H1 (cell line): ENCODE measurements around the gene ECSIT. TPM values are rescaled to one million over a fixed set of nuclear protein-coding genes. Genes with fewer than 3 reads are reported as not detected.

Source experiments
- CTCF ChIA-PET: fragments of 300-600 bp; sonication (Branson Sonifier 250); formaldehyde crosslinking; loops from one replicate; lab custom pipeline; 2021; ENCODE audit not compliant: partially characterized antibody; lab: Charles Lee
- POLR2A ChIA-PET: fragments of 300-600 bp; sonication (Branson Sonifier 250); formaldehyde crosslinking; loops from one replicate; lab custom pipeline; 2021; ENCODE audit warnings: inconsistent platforms; ENCODE audit not compliant: partially characterized antibody; lab: Charles Lee
- DNase-seq, 2 experiments: peaks; one replicate each; pipeline versions ENCODE4 v3.0.0 to v3.0.0-alpha.2; 2010 to 2022; ENCODE audit warnings: low spot score in 2 of 2, low read depth in 1 of 2, mixed read lengths in 1 of 2
- FAIRE-seq: peaks from 2 replicates; lab custom pipeline; 2011; peaks lifted over from hg19 to GRCh38; lab: Jason Lieb, UNC
- H2AFZ ChIP-seq: 2 replicates; pipeline ENCODE4 v1.8.1; 2012; ENCODE audit warnings: low read length, inconsistent platforms
- H2AK5ac ChIP-seq: 2 replicates; pipeline ENCODE4 v1.6.1; 2013; ENCODE audit warnings: low read depth, low read length
- H2BK120ac ChIP-seq: replicated peaks from 2 replicates; pipeline ENCODE3; 2013; ENCODE audit warnings: low read depth, low read length, inconsistent platforms
- H2BK12ac ChIP-seq: 2 replicates; pipeline ENCODE4 v1.6.1; 2013; ENCODE audit warnings: low read depth, low read length
- H2BK15ac ChIP-seq: 2 replicates; pipeline ENCODE4 v1.6.1; 2013; ENCODE audit warnings: low read length
- H2BK20ac ChIP-seq: 2 replicates; pipeline ENCODE4 v1.6.1; 2013; ENCODE audit warnings: low read length
- H2BK5ac ChIP-seq: 2 replicates; pipeline ENCODE4 v1.6.1; 2013; ENCODE audit warnings: low read depth, low read length
- H3K14ac ChIP-seq: 2 replicates; pipeline ENCODE4 v1.6.1; 2013; ENCODE audit warnings: inconsistent platforms; ENCODE audit not compliant: insufficient read length
- H3K18ac ChIP-seq: 2 replicates; pipeline ENCODE4 v1.6.1; 2013; ENCODE audit warnings: low read length; ENCODE audit errors: extremely low read depth
- H3K23ac ChIP-seq: 2 replicates; pipeline ENCODE4 v1.6.1; 2013; ENCODE audit warnings: inconsistent platforms; ENCODE audit not compliant: insufficient read length
- H3K23me2 ChIP-seq: 2 replicates; pipeline ENCODE4 v1.6.1; 2013; ENCODE audit warnings: low read depth, low read length
- H3K27ac ChIP-seq: 2 replicates; pipeline ENCODE4 v1.6.1; 2011; ENCODE audit warnings: low read depth, low read length, inconsistent platforms
- H3K27me3 ChIP-seq, 4 experiments: replicated peaks in 1 of 4; 1 replicate in 1 of 4; 2 replicates in 3 of 4; pipeline versions ENCODE4 v1.6.1 to v1.8.1; 2011 to 2013; ENCODE audit warnings: low read length in 3 of 4, mild to moderate bottlenecking in 3 of 4, inconsistent platforms in 2 of 4, mixed read lengths in 2 of 4, moderate library complexity in 1 of 4; ENCODE audit not compliant: control insufficient read depth in 3 of 4, insufficient read depth in 3 of 4; ENCODE audit errors: extremely low read depth in 1 of 4
- H3K36me3 ChIP-seq, 4 experiments: 2 replicates each; pipeline versions ENCODE4 v1.6.1 to v1.8.1; 2011 to 2013; ENCODE audit warnings: mild to moderate bottlenecking in 4 of 4, low read length in 3 of 4, moderate library complexity in 2 of 4, control low read depth in 1 of 4, inconsistent platforms in 1 of 4; ENCODE audit not compliant: insufficient read depth in 4 of 4, control insufficient read depth in 2 of 4
- H3K4ac ChIP-seq: replicated peaks from 2 replicates; pipeline ENCODE3; 2013; ENCODE audit warnings: low read length, low read depth, mixed read lengths, inconsistent platforms; ENCODE audit not compliant: insufficient read length
- H3K4me1 ChIP-seq, 4 experiments: replicated peaks in 1 of 4; 1 replicate in 1 of 4; 2 replicates in 3 of 4; pipeline versions ENCODE4 v1.6.1 to v1.8.1; 2011 to 2013; ENCODE audit warnings: low read length in 3 of 4, inconsistent platforms in 2 of 4, mixed read lengths in 1 of 4; ENCODE audit not compliant: insufficient read depth in 4 of 4, control insufficient read depth in 3 of 4
- H3K4me2 ChIP-seq, 2 experiments: 2 replicates each; pipeline versions ENCODE4 v1.6.1 to v1.8.1; 2011 to 2013; ENCODE audit warnings: low read depth in 2 of 2, low read length in 2 of 2, control low read depth in 1 of 2, inconsistent platforms in 1 of 2, mild to moderate bottlenecking in 1 of 2; ENCODE audit not compliant: insufficient read depth in 1 of 2
- H3K4me3 ChIP-seq, 4 experiments: fragments of 200-600, 300-600 bp in 1 of 4; sonication (generic), shearing (Covaris generic), sonication (Bioruptor Twin) in 1 of 4; 2 replicates each; pipeline versions ENCODE4 v1.5.1 to v1.8.1; 2011 to 2016; ENCODE audit warnings: low read length in 4 of 4, low read depth in 3 of 4, control low read depth in 2 of 4, inconsistent platforms in 2 of 4, mild to moderate bottlenecking in 2 of 4, mixed read lengths in 1 of 4, moderate library complexity in 1 of 4; ENCODE audit not compliant: insufficient read depth in 2 of 4; ENCODE audit errors: extremely low read depth in 1 of 4
- H3K56ac ChIP-seq: replicated peaks from 2 replicates; pipeline ENCODE3; 2013; ENCODE audit warnings: low read depth, mild to moderate bottlenecking, mixed read lengths, low read length, inconsistent platforms; ENCODE audit not compliant: insufficient read length
- H3K79me1 ChIP-seq: 2 replicates; pipeline ENCODE4 v1.6.1; 2013; ENCODE audit warnings: low read depth, low read length, control low read depth
- H3K79me2 ChIP-seq, 2 experiments: 2 replicates each; pipeline versions ENCODE4 v1.6.1 to v1.8.1; 2012 to 2013; ENCODE audit warnings: low read length in 2 of 2, mild to moderate bottlenecking in 2 of 2, inconsistent platforms in 1 of 2; ENCODE audit not compliant: insufficient read depth in 2 of 2, control insufficient read depth in 1 of 2
- H3K9ac ChIP-seq, 4 experiments: replicated peaks in 1 of 4; 1 replicate in 1 of 4; 2 replicates in 3 of 4; pipeline versions ENCODE4 v1.6.1 to v1.8.1; 2011 to 2013; ENCODE audit warnings: low read depth in 3 of 4, low read length in 3 of 4, control low read depth in 2 of 4, mild to moderate bottlenecking in 2 of 4, moderate library complexity in 2 of 4, inconsistent platforms in 1 of 4; ENCODE audit errors: extremely low read depth in 1 of 4
- H3K9me3 ChIP-seq, 2 experiments: 2 replicates each; pipeline versions ENCODE4 v1.6.1 to v1.8.1; 2012 to 2013; ENCODE audit warnings: mild to moderate bottlenecking in 2 of 2, moderate library complexity in 2 of 2, control low read depth in 1 of 2, inconsistent platforms in 1 of 2, low read depth in 1 of 2, low read length in 1 of 2, mixed read lengths in 1 of 2; ENCODE audit not compliant: insufficient read depth in 2 of 2
- H4K20me1 ChIP-seq, 2 experiments: replicated peaks in 1 of 2; 2 replicates each; pipeline versions ENCODE3 to v1.8.1; 2011 to 2013; ENCODE audit warnings: inconsistent platforms in 2 of 2, low read length in 2 of 2, mild to moderate bottlenecking in 1 of 2; ENCODE audit not compliant: insufficient read depth in 2 of 2, control insufficient read depth in 1 of 2
- H4K5ac ChIP-seq: 2 replicates; pipeline ENCODE4 v1.6.1; 2013; ENCODE audit warnings: low read length, low read depth, mixed read lengths, inconsistent platforms; ENCODE audit not compliant: insufficient read length
- H4K8ac ChIP-seq: 2 replicates; pipeline ENCODE4 v1.8.0; 2013; ENCODE audit warnings: mild to moderate bottlenecking, moderate library complexity, low read length, inconsistent platforms; ENCODE audit not compliant: insufficient read depth; ENCODE audit errors: extremely low read depth
- H4K91ac ChIP-seq: replicated peaks from 2 replicates; pipeline ENCODE3; 2013; ENCODE audit warnings: low read length, mixed read lengths, inconsistent platforms; ENCODE audit not compliant: insufficient read length
- BRCA1 ChIP-seq: IDR thresholded peaks from 2 replicates; pipeline ENCODE4 v1.6.1; 2012; ENCODE audit warnings: low read depth, low read length, improper control_type of control experiment
- HDAC2 ChIP-seq, 2 experiments: fragments of 300-600 bp in 1 of 2; sonication (generic) in 1 of 2; IDR thresholded peaks; 2 replicates each; pipeline ENCODE4 v1.6.1; 2011 to 2012; ENCODE audit warnings: low read depth in 2 of 2, low read length in 2 of 2, mild to moderate bottlenecking in 2 of 2, moderate library complexity in 2 of 2, borderline replicate concordance in 1 of 2, inconsistent platforms in 1 of 2
- KDM4A ChIP-seq: IDR thresholded peaks from one replicate; pipeline ENCODE4 v1.7.1; 2012; ENCODE audit warnings: low read depth, mild to moderate bottlenecking, moderate library complexity, low read length, inconsistent platforms; ENCODE audit not compliant: severe bottlenecking
- KDM5A ChIP-seq: fragments of 200-600 bp; IDR thresholded peaks from 2 replicates; pipeline ENCODE4 v1.7.1; 2012; ENCODE audit warnings: mild to moderate bottlenecking, low read length, inconsistent platforms, mixed read lengths
- MAFK ChIP-seq: IDR thresholded peaks from 2 replicates; pipeline ENCODE4 v1.6.1; 2012; ENCODE audit warnings: low read depth, mild to moderate bottlenecking, improper control_type of control experiment, low read length
- NANOG ChIP-seq: IDR thresholded peaks from 2 replicates; pipeline ENCODE4 v1.6.1; 2011; ENCODE audit warnings: low read length, low read depth, mild to moderate bottlenecking, inconsistent platforms; ENCODE audit not compliant: insufficient read depth, poor library complexity, severe bottlenecking
- RFX5 ChIP-seq: IDR thresholded peaks from 2 replicates; pipeline ENCODE4 v1.6.1; 2011; ENCODE audit warnings: low read depth, low read length, improper control_type of control experiment, borderline replicate concordance
- SIRT6 ChIP-seq: IDR thresholded peaks from one replicate; pipeline ENCODE4 v1.7.1; 2012; ENCODE audit warnings: low read length, inconsistent platforms
- SP1 ChIP-seq: IDR thresholded peaks from 2 replicates; pipeline ENCODE4 v1.6.1; 2011; ENCODE audit warnings: low read depth, low read length
- SRF ChIP-seq: IDR thresholded peaks from 2 replicates; pipeline ENCODE4 v1.6.1; 2011; ENCODE audit warnings: mild to moderate bottlenecking, low read depth, low read length, moderate library complexity
- WGBS, 2 experiments: shearing (Covaris generic) in 1 of 2; methylation state at CpG; one replicate each; pipeline versions ENCODE4 v1.1.6 to v1.1.7; 2013 to 2015; ENCODE audit warnings: low lambda C conversion rate in 2 of 2, mixed read lengths in 2 of 2, inconsistent platforms in 1 of 2, low coverage in 1 of 2, missing lambda C conversion rate in 1 of 2; ENCODE audit not compliant: insufficient replicate concordance in 2 of 2, insufficient coverage in 1 of 2, insufficient read length in 1 of 2; ENCODE audit errors: extremely low coverage in 1 of 2, missing lambda C conversion rate in 1 of 2; 5-methylcytosine and 5-hydroxymethylcytosine counted together
- polyA plus RNA-seq, 7 experiments: library from polyadenylated mRNA; depleted of rRNA in 3 of 7; stranded (reverse) in 5 of 7; unstranded in 2 of 7; fragments of >200 nt in 5 of 7; fragments of 200-250 nt in 2 of 7; gene quantifications; 1 replicate in 5 of 7; 2 replicates in 1 of 7; 4 replicates in 1 of 7; pipeline versions ENCODE4 v1.2.1 to v1.2.3, GENCODE V29; 2011 to 2013; ENCODE audit warnings: missing spikeins in 2 of 7, mixed read lengths in 2 of 7
- total RNA-seq: library from RNA; stranded (reverse); fragmentation: NEBNext Ultra II Directional; extraction: Animal tissue kit (Norgen Biotek cat#: 25700); gene quantifications from 2 replicates; pipeline ENCODE4 v1.2.1, GENCODE V29; 2021
- TF ChIP-seq, protein P1 (sequence below), 3 experiments: IDR thresholded peaks; 1 replicate in 2 of 3; 2 replicates in 1 of 3; pipeline versions ENCODE4 v1.5.1 to v1.6.1; 2011; ENCODE audit warnings: low read length in 3 of 3, mild to moderate bottlenecking in 3 of 3, inconsistent platforms in 2 of 3, low read depth in 1 of 3, moderate library complexity in 1 of 3; ENCODE audit not compliant: insufficient read depth in 1 of 3; ENCODE audit errors: control extremely low read depth in 1 of 3

ECSIT gene
- total and polyA plus RNA-seq, 2 of the 8 experiments (the other 6 are each of a cell fraction or from before 2014, with no cell fraction given): 55.7 to 74.1 TPM

DNA sequence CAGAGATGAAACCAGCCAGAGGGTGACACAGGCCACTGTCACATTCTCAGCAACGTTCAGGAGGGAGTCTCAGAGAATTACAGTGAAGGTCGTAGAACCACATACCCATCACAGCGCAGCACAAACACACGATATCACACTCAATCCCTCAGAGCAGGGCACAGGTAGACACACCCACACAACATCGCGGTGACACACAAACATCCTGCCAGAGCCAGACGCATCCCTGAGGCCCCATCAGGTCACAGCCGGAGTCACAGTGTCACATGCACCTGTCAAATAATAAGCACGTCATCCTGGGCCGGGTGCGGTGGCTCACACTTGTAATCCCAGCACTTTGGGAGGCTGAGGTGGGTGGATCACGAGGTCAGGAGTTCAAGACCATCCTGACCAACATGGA is 65.5 kb downstream of the ECSIT start:
- 91% methylated on average over 12 of the region's 12 CpGs; no CpG with 5 or more reads in 1 of the 2 experiments for WGBS, 2 experiments
- H3K9ac ChIP-seq: no peak overlapping the region
- TF ChIP-seq, protein P1, sequence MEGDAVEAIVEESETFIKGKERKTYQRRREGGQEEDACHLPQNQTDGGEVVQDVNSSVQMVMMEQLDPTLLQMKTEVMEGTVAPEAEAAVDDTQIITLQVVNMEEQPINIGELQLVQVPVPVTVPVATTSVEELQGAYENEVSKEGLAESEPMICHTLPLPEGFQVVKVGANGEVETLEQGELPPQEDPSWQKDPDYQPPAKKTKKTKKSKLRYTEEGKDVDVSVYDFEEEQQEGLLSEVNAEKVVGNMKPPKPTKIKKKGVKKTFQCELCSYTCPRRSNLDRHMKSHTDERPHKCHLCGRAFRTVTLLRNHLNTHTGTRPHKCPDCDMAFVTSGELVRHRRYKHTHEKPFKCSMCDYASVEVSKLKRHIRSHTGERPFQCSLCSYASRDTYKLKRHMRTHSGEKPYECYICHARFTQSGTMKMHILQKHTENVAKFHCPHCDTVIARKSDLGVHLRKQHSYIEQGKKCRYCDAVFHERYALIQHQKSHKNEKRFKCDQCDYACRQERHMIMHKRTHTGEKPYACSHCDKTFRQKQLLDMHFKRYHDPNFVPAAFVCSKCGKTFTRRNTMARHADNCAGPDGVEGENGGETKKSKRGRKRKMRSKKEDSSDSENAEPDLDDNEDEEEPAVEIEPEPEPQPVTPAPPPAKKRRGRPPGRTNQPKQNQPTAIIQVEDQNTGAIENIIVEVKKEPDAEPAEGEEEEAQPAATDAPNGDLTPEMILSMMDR (IDR thresholded peaks at IDR 0.05; ENCODE audit: control extremely low read depth in 1 of 3, insufficient read depth in 1 of 3, low read depth in 1 of 3, low read length in 3 of 3): no peak
- TF ChIP-seq KDM4A (no peak), NANOG (no peak), RFX5 (no peak), SIRT6 (no peak), SRF (no peak), SP1 (no peak), BRCA1 (no peak), MAFK (no peak), KDM5A (no peak), HDAC2 (IDR thresholded peaks at IDR 0.05; ENCODE audit: borderline replicate concordance in 1 of 2, low read depth in 2 of 2, low read length in 2 of 2) (no peak)

More for the DNA sequence above, 65.5 kb downstream of the ECSIT start:
- H2AK5ac ChIP-seq: peak overlapping the region; percentile 99
- no peaks in the 10 kb centered on the region for H3K36me3 ChIP-seq
- peaks cover 9% of the 10 kb centered on the region; the same call in 1 of the 2 replicates for H3K23me2 ChIP-seq
- H3K23ac ChIP-seq: no peak overlapping the region
- H3K4me3 ChIP-seq: no peak overlapping the region
- no peak overlapping the region; the same call in 1 of the 2 replicates for H4K8ac ChIP-seq
- ChIA-PET CTCF (interaction anchor here (0.7 to 1.9 kb wide), 3 partner anchors 11 to 17 kb away, joined by 3 to 4 read pairs (median 4); no protein-coding TSS in a partner anchor), POLR2A (interaction anchor here (0.9 kb wide), 1 partner anchor 18 kb away, joined by 3 read pairs; no protein-coding TSS in a partner anchor)
- H3K4ac ChIP-seq: no peak overlapping the region
- no peak overlapping the region for H3K18ac ChIP-seq
- H3K79me1 ChIP-seq: peaks cover 4% of the 10 kb centered on the region; the same call in 1 of the 2 replicates
- 0 out of 2 replicates have a peak overlapping the region, but pooled peaks have one; percentile 63 for H2BK12ac ChIP-seq
- H3K4me2 ChIP-seq: no peak overlapping the region
- peak overlapping the region; percentile 68; the same call in 1 of the 2 replicates for H2BK5ac ChIP-seq
- H4K20me1 ChIP-seq: peaks cover 0 to 9% of the 10 kb centered on the region in 2 experiments
- no peak for FAIRE-seq
- H3K56ac ChIP-seq: no peak overlapping the region
- 0 out of 2 replicates have a peak overlapping the region, but pooled peaks have one; percentile 80 for H2BK20ac ChIP-seq
- no peak overlapping the region for H2AFZ ChIP-seq
- no peak overlapping the region for H3K14ac ChIP-seq
- no peak overlapping the region for H3K27ac ChIP-seq
- no peak overlapping the region for H2BK120ac ChIP-seq
- H3K79me2 ChIP-seq: no peaks in the 10 kb centered on the region
- peaks cover 4 to 15% (median 10%) of the 10 kb centered on the region in 4 experiments; a peak in 6 of 7 replicates for H3K4me1 ChIP-seq
- no peaks in the 10 kb centered on the region for H3K9me3 ChIP-seq
- DNase-seq: no peak
- H2BK15ac ChIP-seq: peak overlapping the region; percentile 98
- H4K91ac ChIP-seq: peak overlapping the region; percentile 74
- no peak overlapping the region for H4K5ac ChIP-seq
- H3K27me3 ChIP-seq: no peaks in the 10 kb centered on the region
